GM12864 (cell line): ENCODE results near the gene R3HCC1L.

Experiments used
- DNase-seq: peaks from one replicate; pipeline ENCODE4 v3.0.0-alpha.2; 2011; ENCODE audit warnings: low read depth
- H3K4me3 ChIP-seq: 2 replicates; pipeline ENCODE4 v1.5.1; 2011; ENCODE audit warnings: mild to moderate bottlenecking, low read depth, low read length, control low read depth
- TF ChIP-seq, protein P1 (sequence below): IDR thresholded peaks from 2 replicates; pipeline ENCODE4 v1.5.1; 2011; ENCODE audit warnings: low read depth, mild to moderate bottlenecking, moderate library complexity, low read length, control low read depth, inconsistent platforms; ENCODE audit errors: missing control alignments

The R3HCC1L gene

DNA sequence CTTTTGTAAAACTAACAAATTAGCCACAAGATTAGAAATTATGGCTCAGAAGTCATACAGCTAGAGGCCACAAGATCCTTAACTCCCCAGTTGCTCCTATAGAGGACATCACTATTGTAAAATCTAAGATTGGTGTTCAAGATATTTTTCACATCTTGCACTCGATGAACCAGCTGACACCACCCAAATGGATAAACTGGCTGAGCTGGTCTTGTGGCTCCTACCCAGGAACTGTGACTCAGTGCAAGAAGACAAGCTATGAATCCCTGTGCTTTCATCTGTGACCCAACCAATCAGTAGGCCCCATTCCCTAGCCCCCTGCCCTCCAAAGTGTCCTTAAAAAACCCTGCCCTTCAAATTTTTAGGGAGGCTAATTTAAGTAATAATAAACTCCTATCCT, 27.9 kb upstream of the R3HCC1L start:
- DNase-seq, result no peak
- H3K4me3 ChIP-seq, result no peak overlapping the region
- TF ChIP-seq, protein P1, sequence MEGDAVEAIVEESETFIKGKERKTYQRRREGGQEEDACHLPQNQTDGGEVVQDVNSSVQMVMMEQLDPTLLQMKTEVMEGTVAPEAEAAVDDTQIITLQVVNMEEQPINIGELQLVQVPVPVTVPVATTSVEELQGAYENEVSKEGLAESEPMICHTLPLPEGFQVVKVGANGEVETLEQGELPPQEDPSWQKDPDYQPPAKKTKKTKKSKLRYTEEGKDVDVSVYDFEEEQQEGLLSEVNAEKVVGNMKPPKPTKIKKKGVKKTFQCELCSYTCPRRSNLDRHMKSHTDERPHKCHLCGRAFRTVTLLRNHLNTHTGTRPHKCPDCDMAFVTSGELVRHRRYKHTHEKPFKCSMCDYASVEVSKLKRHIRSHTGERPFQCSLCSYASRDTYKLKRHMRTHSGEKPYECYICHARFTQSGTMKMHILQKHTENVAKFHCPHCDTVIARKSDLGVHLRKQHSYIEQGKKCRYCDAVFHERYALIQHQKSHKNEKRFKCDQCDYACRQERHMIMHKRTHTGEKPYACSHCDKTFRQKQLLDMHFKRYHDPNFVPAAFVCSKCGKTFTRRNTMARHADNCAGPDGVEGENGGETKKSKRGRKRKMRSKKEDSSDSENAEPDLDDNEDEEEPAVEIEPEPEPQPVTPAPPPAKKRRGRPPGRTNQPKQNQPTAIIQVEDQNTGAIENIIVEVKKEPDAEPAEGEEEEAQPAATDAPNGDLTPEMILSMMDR, result no peak

DNA sequence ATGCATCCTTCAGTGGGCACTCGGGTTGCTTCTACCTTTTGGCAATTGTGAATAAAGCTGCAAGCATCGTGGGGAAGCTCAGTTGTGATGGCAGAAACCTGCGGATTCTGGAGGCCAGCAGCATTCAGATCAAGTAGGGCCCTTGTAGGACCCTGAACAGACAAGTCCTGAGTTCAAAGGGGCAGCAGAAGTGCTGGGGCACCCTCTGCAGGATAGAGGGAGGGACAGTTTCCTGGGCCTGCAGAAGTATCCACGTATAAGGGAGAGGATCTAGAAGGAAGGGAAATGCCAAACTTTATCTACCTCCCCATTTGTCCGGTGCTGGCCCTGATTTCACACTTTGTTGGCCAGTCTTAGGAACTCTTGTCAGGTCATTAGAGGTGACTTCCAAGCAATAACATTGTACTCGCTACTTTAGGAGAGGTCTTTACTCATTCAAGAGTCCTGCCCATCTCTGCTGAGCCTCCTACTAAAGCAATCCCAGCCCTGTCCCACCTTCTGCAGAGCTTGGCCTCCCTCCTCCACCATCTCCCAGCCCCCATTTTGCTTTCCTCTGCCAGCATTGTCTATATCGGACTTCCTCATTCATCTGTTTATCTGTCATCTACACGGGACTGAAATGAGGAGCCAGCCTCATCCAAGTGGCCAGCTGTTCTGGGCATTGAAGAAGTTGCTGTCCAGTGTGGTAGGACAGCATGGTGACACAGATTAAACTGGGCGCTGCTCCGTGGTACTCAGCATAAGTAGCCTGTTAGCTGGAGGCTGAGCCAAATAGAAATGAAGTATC, 26.6 kb upstream of the R3HCC1L start:
- TF ChIP-seq, protein P1, result no peak
- no peak for DNase-seq
- no peak overlapping the region for H3K4me3 ChIP-seq

DNA sequence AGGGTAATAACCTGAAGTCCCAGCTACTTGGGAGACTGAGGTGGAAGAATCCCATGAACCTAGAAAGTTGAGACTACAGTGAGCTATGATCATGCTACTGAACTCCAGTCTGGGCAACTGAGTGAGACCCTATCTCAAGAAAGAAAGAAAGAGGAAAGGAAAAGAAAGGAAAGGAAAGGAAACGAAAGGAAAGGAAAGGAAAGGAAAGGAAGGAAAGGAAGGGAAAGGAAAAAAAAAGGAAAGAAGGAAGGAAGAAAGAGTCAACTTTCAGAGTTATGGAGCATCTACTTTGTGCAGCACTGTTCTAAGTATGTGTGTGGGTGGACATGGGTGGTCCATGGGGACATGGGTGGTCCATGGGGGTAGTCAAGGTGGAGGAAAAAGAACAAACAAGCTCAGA, 24.1 kb upstream of the R3HCC1L start:
- DNase-seq, result no peak
- TF ChIP-seq, protein P1, result no peak
- H3K4me3 ChIP-seq, result no peak overlapping the region

DNA sequence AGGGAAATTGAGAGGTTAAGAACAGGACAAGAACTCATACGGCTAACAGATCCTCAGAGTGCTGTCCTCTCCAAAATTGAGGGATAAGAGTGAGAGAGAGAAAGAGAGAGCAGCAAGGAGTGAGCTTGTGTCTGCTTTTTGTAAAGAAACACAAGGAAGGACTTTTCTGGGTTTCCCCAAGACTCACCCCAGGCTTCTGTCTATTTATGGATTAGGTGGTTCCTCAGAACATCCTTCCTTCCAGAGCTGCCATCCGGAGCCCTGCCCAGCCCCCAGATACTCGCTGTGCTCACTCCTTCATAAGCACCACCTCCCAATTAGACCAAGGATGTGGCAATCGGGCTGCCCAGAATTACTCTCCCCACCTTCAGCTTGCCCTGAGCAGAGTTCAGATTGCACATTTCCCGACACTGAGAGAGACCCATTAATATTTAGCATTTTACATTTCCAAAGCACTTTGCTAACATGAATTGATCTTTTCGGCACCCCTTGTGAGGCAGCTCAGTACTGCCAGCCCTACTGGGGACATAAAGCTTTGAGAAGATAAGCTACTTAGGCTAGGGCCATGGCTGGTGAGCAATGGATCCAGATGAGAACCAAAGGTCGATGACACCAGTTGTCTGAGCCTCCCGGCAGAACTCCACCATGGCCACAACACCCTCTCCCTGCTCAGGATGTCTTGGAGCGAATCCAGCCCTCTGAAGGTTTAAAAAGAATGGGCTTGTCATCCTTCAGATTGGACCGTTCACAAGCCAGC, 19.2 kb upstream of the R3HCC1L start:
- TF ChIP-seq, protein P1, result no peak
- DNase-seq, result no peak
- H3K4me3 ChIP-seq, result no peak overlapping the region

DNA sequence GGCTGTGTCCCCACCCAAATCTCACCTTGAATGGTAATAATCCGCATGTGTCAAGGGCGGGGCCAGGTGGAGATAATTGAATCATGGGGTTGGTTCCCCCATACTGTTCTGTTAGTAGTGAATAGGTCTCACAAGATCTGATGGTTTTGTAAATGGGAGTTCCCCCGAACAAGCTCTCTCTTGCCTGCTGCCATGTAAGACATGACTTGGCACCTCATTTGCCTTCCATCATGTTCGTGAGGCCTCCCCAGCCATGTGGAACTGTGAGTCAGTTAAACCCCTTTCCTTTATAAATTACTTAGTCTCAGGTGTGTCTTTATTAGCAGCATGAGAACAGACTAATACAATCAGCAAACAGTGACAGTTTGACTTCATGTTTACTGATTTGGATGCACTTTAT, 14.6 kb upstream of the R3HCC1L start:
- no peak for DNase-seq
- TF ChIP-seq, protein P1, result no peak
- no peak overlapping the region for H3K4me3 ChIP-seq

DNA sequence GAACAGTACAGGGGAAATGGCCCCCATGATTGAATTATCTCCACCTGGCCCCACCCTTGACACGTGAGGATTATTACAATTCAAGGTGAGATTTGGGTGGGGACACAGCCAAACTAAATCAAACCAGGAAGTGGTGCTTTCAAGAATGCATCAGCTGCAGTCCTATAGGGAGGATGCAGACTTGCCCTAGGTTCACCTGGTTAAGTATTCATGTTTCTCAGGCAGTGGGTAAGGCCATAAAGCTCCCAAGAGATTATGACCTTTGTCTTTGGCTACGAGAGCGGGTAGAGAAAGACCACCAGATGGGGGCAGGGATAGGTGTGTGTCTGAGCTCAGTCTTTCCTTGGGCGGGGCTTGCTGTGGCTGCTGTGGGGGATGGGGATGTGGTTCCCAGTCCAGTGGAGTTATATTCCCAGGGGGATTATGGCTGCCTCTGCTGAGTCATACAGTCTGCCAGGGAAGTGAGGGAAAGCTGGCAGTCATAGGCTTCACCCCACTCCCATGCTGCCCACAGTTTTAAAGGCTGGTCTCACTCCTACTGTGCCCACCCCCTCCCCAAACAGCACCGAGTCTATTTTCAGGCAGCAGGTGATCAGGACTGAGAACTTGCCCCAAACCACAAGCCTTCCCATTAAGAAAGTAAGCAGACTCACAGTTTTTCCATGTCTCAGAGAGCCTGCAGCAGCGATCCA, 8.4 kb upstream of the R3HCC1L start:
- no peak for DNase-seq
- H3K4me3 ChIP-seq, result no peak overlapping the region
- TF ChIP-seq, protein P1, result no peak
